HT-29 (cell line): ENCODE measurements around the gene GMDS. TPM values are rescaled to one million over a fixed set of nuclear protein-coding genes. Genes with fewer than 3 reads are reported as not detected.
"Not testable (repeated sequence)": the region's sequence is repeated elsewhere in the genome, so short reads cannot be mapped to it uniquely, and the experiment has no call there.

Experiments used
- DNase-seq: peaks from one replicate; pipeline ENCODE4 v3.0.0-alpha.2; 2015; ENCODE audit warnings: low spot score
- total RNA-seq: library from RNA; depleted of rRNA; stranded (reverse); fragments of >200 nt; shearing (Covaris generic); gene quantifications from 2 replicates; pipeline ENCODE4 v1.2.3, GENCODE V29; 2014

GMDS gene
- total RNA-seq, 1 experiment from 2014 or later: 37.0 TPM

- DNase-seq: not testable (repeated sequence)
Observed at GRCh38 chr6:1690656-1691055, 554.7 kb downstream of the GMDS start.

GRCh38 chr6:1689141-1689540, 556.3 kb downstream of the GMDS start:
- no peak for DNase-seq

- no peak for DNase-seq
Observed at GRCh38 chr6:1688396-1688795, 557.0 kb downstream of the GMDS start.

GRCh38 chr6:1687402-1687801, 558.0 kb downstream of the GMDS start:
- DNase-seq: no peak

- peak; percentile 40 for DNase-seq
Observed at GRCh38 chr6:1686117-1687098, 559.0 kb downstream of the GMDS start.

GRCh38 chr6:1679688-1680068, 565.7 kb downstream of the GMDS start:
- peak; percentile 86 for DNase-seq

- DNase-seq: peak; percentile 74
Observed at GRCh38 chr6:1679031-1679687, 566.2 kb downstream of the GMDS start.

- peak; percentile 48 for DNase-seq
Observed at GRCh38 chr6:1678201-1678600, 567.2 kb downstream of the GMDS start.

- no peak for DNase-seq
Observed at GRCh38 chr6:1672379-1672778, 573.0 kb downstream of the GMDS start.

GRCh38 chr6:1670711-1671462, 574.5 kb downstream of the GMDS start:
- no peak for DNase-seq

- DNase-seq: no peak
Observed at GRCh38 chr6:1669996-1670395, 575.4 kb downstream of the GMDS start.

GRCh38 chr6:1668456-1668855, 576.9 kb downstream of the GMDS start:
- not testable (repeated sequence) for DNase-seq

GRCh38 chr6:1667805-1668175, 577.6 kb downstream of the GMDS start:
- DNase-seq: no peak

GRCh38 chr6:1667012-1667804, 578.2 kb downstream of the GMDS start:
- DNase-seq: no peak

- DNase-seq: no peak
Observed at GRCh38 chr6:1665214-1665613, 580.2 kb downstream of the GMDS start.

GRCh38 chr6:1664329-1664728, 581.1 kb downstream of the GMDS start:
- no peak for DNase-seq

- DNase-seq: no peak
Observed at GRCh38 chr6:1663511-1663910, 581.9 kb downstream of the GMDS start.

- no peak for DNase-seq
Observed at GRCh38 chr6:1662534-1662933, 582.9 kb downstream of the GMDS start.

- DNase-seq: no peak
Observed at GRCh38 chr6:1659816-1660215, 585.6 kb downstream of the GMDS start.

- DNase-seq: no peak
Observed at GRCh38 chr6:1658212-1659005, 587.0 kb downstream of the GMDS start.
